Esophagus squamous epithelium (tissue), 5 donors: Measurements from ENCODE around the gene DOK5. TPM values are rescaled to one million over a fixed set of nuclear protein-coding genes. Genes with fewer than 3 reads are reported as not detected.

ENCODE experiments used
- DNase-seq: peaks from one replicate; lab custom pipeline; 2025; lab: John Stamatoyannopoulos, UW
- H3K27ac ChIP-seq, 4 donors: fragments of 200-600 bp; sonication (generic); one replicate each; pipeline ENCODE4 v1.5.1; 2016 to 2019; ENCODE audit warnings: mild to moderate bottlenecking in 1 of 4
- H3K27me3 ChIP-seq, 4 donors: fragments of 200-600 bp; sonication (generic); 1 replicate in 3 of 4; 2 replicates in 1 of 4; pipeline versions ENCODE4 v1.5.1 to v1.6.0; 2017 to 2021; ENCODE audit warnings: antibody characterized with exemption in 1 of 4
- H3K36me3 ChIP-seq, 3 donors: fragments of 200-600 bp; sonication (generic); one replicate each; pipeline ENCODE4 v1.5.1; 2016 to 2019
- H3K4me1 ChIP-seq, 3 donors: fragments of 200-600 bp; sonication (generic); one replicate each; pipeline ENCODE4 v1.5.1; 2017 to 2019
- H3K4me3 ChIP-seq, 4 donors: fragments of 200-600 bp; sonication (generic); 1 replicate in 3 of 4; 2 replicates in 1 of 4; pipeline ENCODE4 v1.5.1; 2016 to 2019; ENCODE audit warnings: mild to moderate bottlenecking in 2 of 4, moderate library complexity in 1 of 4
- H3K9me3 ChIP-seq, 3 donors: fragments of 200-600 bp; sonication (generic); one replicate each; pipeline ENCODE4 v1.5.1; 2016 to 2019
- POLR2A ChIP-seq, 4 donors: fragments of 450-650 bp; IDR thresholded peaks; one replicate each; pipeline ENCODE4 v1.6.1; 2017; ENCODE audit warnings: antibody characterized with exemption in 4 of 4, mild to moderate bottlenecking in 4 of 4, moderate library complexity in 3 of 4
- WGBS, 2 donors: methylation state at CpG; one replicate each; pipeline ENCODE4 v1.1.5; 2018; 5-methylcytosine and 5-hydroxymethylcytosine counted together
- intact Hi-C: fragments of 100-400 bp; cut with DNase I; formaldehyde crosslinking; loops from one replicate; pipeline ENCODE4 v1.15.0; 2022
- total RNA-seq, 4 donors: library from RNA; depleted of rRNA; stranded (reverse); fragments of >200 nt; gene quantifications; one replicate each; pipeline ENCODE4 v1.1.0, GENCODE V29; 2016
- TF ChIP-seq, protein P1 (sequence below), 6 experiments: fragments of 450-650 bp in 4 of 6; fragments of 200-600 bp in 2 of 6; sonication (generic) in 2 of 6; IDR thresholded peaks; one replicate each; pipeline ENCODE4 v1.5.1; 2016 to 2019; ENCODE audit warnings: antibody characterized with exemption in 6 of 6, mild to moderate bottlenecking in 4 of 6, moderate library complexity in 4 of 6
- donor health status: DM: yes; HTN: yes; CAD: no.

The DOK5 gene
- total RNA-seq, 4 donors from 2014 or later: 0.38 to 1.3 TPM; not detected in 2

GRCh38 chr20:54469293-54469692 is 6.1 kb upstream of the DOK5 start:
- 57 to 65% methylated on average over 2 of the region's 2 CpGs for WGBS, 2 donors
- TF ChIP-seq, protein P1, sequence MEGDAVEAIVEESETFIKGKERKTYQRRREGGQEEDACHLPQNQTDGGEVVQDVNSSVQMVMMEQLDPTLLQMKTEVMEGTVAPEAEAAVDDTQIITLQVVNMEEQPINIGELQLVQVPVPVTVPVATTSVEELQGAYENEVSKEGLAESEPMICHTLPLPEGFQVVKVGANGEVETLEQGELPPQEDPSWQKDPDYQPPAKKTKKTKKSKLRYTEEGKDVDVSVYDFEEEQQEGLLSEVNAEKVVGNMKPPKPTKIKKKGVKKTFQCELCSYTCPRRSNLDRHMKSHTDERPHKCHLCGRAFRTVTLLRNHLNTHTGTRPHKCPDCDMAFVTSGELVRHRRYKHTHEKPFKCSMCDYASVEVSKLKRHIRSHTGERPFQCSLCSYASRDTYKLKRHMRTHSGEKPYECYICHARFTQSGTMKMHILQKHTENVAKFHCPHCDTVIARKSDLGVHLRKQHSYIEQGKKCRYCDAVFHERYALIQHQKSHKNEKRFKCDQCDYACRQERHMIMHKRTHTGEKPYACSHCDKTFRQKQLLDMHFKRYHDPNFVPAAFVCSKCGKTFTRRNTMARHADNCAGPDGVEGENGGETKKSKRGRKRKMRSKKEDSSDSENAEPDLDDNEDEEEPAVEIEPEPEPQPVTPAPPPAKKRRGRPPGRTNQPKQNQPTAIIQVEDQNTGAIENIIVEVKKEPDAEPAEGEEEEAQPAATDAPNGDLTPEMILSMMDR (IDR thresholded peaks at IDR 0.05): no peak
- TF ChIP-seq POLR2A (IDR thresholded peaks at IDR 0.05): no peak
- no peak overlapping the region for H3K27ac ChIP-seq
- H3K27me3 ChIP-seq: peaks cover 0 to under 1% (median 0%) of the 10 kb centered on the region in 4 donors
- no peaks in the 10 kb centered on the region for H3K4me1 ChIP-seq
- H3K9me3 ChIP-seq: no peaks in the 10 kb centered on the region
- no peak for DNase-seq
- intact Hi-C loops: no loop called here
- no peak overlapping the region for H3K4me3 ChIP-seq
- no peaks in the 10 kb centered on the region for H3K36me3 ChIP-seq

DNA sequence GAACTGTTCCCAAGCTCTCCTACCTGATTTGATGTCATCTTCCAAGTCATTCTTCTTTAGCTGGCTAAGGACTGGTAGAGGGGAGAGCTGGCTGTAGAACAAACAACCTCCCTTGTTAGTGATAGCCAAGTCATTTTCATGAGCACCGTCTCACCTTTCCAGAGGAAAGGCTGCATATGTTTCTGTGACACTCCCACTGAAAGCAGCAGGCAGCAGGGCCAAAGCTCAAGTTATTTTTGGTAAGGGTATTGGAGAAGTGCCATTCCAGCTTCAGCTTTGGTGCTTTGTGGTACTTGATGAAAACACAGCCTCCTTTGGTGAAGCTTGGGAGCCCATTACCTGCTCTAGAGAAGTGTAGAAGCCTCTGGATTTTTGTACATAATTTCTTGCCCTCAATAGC is 5.4 kb upstream of the DOK5 start:
- DNase-seq: no peak
- intact Hi-C loops: no loop called here

DNA sequence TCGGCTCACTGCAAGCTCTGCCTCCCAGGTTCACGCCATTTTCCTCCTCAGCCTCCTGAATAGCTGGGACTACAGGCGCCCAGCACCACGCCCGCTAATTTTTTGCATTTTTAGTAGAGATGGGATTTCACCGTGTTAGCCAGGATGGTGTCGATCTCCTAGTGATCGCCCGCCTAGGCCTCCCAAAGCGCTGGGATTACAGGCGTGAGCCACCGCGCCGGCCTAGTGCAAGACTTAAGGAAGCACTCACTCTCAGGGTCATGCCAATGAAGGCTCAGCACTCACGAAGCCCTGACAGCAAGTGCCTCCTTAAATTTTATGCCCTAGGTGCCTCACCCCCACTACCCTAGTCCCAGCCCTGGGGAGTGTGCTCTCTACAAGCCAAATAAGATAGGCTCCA is 4.7 kb upstream of the DOK5 start:
- Histone ChIP-seq H3K4me1 (peaks cover 0 to 8% (median 4%) of the 10 kb centered on the region in 3 donors), H3K27ac (no peak overlapping the region), H3K9me3 (no peaks in the 10 kb centered on the region), H3K27me3 (peaks cover 0 to 14% (median 0%) of the 10 kb centered on the region in 4 donors), H3K4me3 (no peak overlapping the region), H3K36me3 (no peaks in the 10 kb centered on the region)
- no peak for TF ChIP-seq POLR2A (IDR thresholded peaks at IDR 0.05)
- TF ChIP-seq, protein P1 (IDR thresholded peaks at IDR 0.05): no peak
- 82 to 90% methylated on average over 3 to 5 of the region's 15 CpGs for WGBS, 2 donors
- intact Hi-C loops: no loop called here
- no peak for DNase-seq

More for the DNA sequence above, 5.4 kb upstream of the DOK5 start:
- H3K36me3 ChIP-seq: no peaks in the 10 kb centered on the region
- H3K27me3 ChIP-seq: peaks cover 0 to 7% (median 0%) of the 10 kb centered on the region in 4 donors
- no peak overlapping the region for H3K4me3 ChIP-seq
- H3K4me1 ChIP-seq: peaks cover 0 to under 1% (median 0%) of the 10 kb centered on the region in 3 donors
- H3K27ac ChIP-seq: no peak overlapping the region
- 20 to 64% methylated on average over 1 of the region's 1 CpG for WGBS, 2 donors
- no peaks in the 10 kb centered on the region for H3K9me3 ChIP-seq
- TF ChIP-seq, protein P1 (IDR thresholded peaks at IDR 0.05): no peak
- TF ChIP-seq POLR2A (IDR thresholded peaks at IDR 0.05): no peak

DNA sequence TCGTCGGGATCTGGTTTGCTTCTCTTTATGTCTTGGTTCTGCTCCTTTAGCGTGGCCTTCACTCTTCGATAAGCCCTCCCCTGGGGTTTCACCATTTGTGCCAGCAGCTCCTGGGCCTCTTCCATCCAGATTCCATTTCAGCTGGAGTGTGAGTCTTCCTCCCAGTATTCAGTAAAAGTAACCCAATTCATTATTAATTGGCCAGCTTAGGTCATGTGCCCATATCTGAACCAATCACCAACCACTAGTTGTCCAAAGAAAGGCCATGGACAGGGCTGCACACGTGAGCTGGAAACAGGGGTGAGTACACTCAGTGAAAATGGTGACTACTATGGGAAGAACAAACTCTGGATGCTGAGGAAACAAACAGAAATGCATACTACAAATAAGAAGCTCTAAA is 2.8 kb upstream of the DOK5 start:
- no peaks in the 10 kb centered on the region for H3K9me3 ChIP-seq
- H3K4me1 ChIP-seq: peaks cover 3 to 25% (median 13%) of the 10 kb centered on the region in 3 donors
- H3K4me3 ChIP-seq: no peak overlapping the region
- no peak for DNase-seq
- H3K27me3 ChIP-seq: peaks cover 0 to 34% (median 5%) of the 10 kb centered on the region in 4 donors
- intact Hi-C loops: no loop called here
- no peaks in the 10 kb centered on the region for H3K36me3 ChIP-seq
- WGBS, 2 donors: 79 to 85% methylated on average over 5 of the region's 5 CpGs
- TF ChIP-seq, protein P1 (IDR thresholded peaks at IDR 0.05): no peak
- no peak for TF ChIP-seq POLR2A (IDR thresholded peaks at IDR 0.05)
- H3K27ac ChIP-seq: no peak overlapping the region

- no peak for TF ChIP-seq POLR2A (IDR thresholded peaks at IDR 0.05)
- TF ChIP-seq, protein P1 (IDR thresholded peaks at IDR 0.05): no peak
- Histone ChIP-seq H3K4me3 (no peak overlapping the region), H3K9me3 (no peaks in the 10 kb centered on the region), H3K36me3 (no peaks in the 10 kb centered on the region), H3K27me3 (peaks cover 0 to 41% (median 5%) of the 10 kb centered on the region in 4 donors), H3K27ac (no peak overlapping the region), H3K4me1 (peaks cover 3 to 25% (median 13%) of the 10 kb centered on the region in 3 donors)
- DNase-seq: no peak
- intact Hi-C loops: no loop called here
- WGBS, 2 donors: 64 to 71% methylated on average over 5 to 7 of the region's 7 CpGs
Observed at GRCh38 chr20:54473340-54473739, 2.1 kb upstream of the DOK5 start.
